NCI-H2196 treated with DMSO at 0.1 percent for 48 hours (cell line): Measurements from ENCODE around the gene CLIC4.
"Not testable (repeated sequence)": the region's sequence is repeated elsewhere in the genome, so short reads cannot be mapped to it uniquely, and the experiment has no call there.

Experiments used
- DNase-seq: peaks from one replicate; lab custom pipeline; 2025; ENCODE audit not compliant: unreplicated experiment; lab: John Stamatoyannopoulos, UW

Gene CLIC4

GRCh38 chr1:24745711-24746413, 615 bp downstream of the CLIC4 start:
- no peak for DNase-seq

- DNase-seq = no peak
Observed at GRCh38 chr1:24748191-24749121, 3.2 kb downstream of the CLIC4 start.

- no peak for DNase-seq
Observed at GRCh38 chr1:24749252-24749651, 4.0 kb downstream of the CLIC4 start.

GRCh38 chr1:24749886-24750285, 4.6 kb downstream of the CLIC4 start:
- no peak for DNase-seq

GRCh38 chr1:24751833-24752232, 6.6 kb downstream of the CLIC4 start:
- no peak for DNase-seq

GRCh38 chr1:24752305-24752704, 7.1 kb downstream of the CLIC4 start:
- DNase-seq = no peak

GRCh38 chr1:24754229-24754628, 9.0 kb downstream of the CLIC4 start:
- DNase-seq = no peak

- DNase-seq = not testable (repeated sequence)
Observed at GRCh38 chr1:24755323-24755722, 10.1 kb downstream of the CLIC4 start.

- no peak for DNase-seq
Observed at GRCh38 chr1:24756395-24756794, 11.1 kb downstream of the CLIC4 start.

GRCh38 chr1:24759492-24759891, 14.2 kb downstream of the CLIC4 start:
- no peak for DNase-seq

- DNase-seq = no peak
Observed at GRCh38 chr1:24761582-24761981, 16.3 kb downstream of the CLIC4 start.

- DNase-seq = no peak
Observed at GRCh38 chr1:24762133-24762676, 17.0 kb downstream of the CLIC4 start.

GRCh38 chr1:24763671-24764070, 18.4 kb downstream of the CLIC4 start:
- DNase-seq = no peak

- DNase-seq = no peak
Observed at GRCh38 chr1:24764439-24764838, 19.2 kb downstream of the CLIC4 start.

GRCh38 chr1:24764848-24765247, 19.6 kb downstream of the CLIC4 start:
- DNase-seq = no peak

- no peak for DNase-seq
Observed at GRCh38 chr1:24765308-24765988, 20.2 kb downstream of the CLIC4 start.

GRCh38 chr1:24767351-24767750, 22.1 kb downstream of the CLIC4 start:
- DNase-seq = no peak

- no peak for DNase-seq
Observed at GRCh38 chr1:24768873-24769605, 23.8 kb downstream of the CLIC4 start.

GRCh38 chr1:24769656-24770651, 24.7 kb downstream of the CLIC4 start:
- DNase-seq = no peak
